Heart left ventricle (tissue), 16 donors: ENCODE measurements around the gene KCNN3. TPM values are rescaled to one million over a fixed set of nuclear protein-coding genes. Genes with fewer than 3 reads are reported as not detected.
A peak's percentile ranks its signal among the peaks of the same experiment; 100 is the strongest.

ENCODE experiments used
- ATAC-seq, 4 donors: fragments of 200-7000 bp; cut with Tn5 transposase; one replicate each; pipeline ENCODE4 v1.9.1; 2020 to 2022; ENCODE audit warnings: moderate library complexity in 4 of 4, mild to moderate bottlenecking in 3 of 4, moderate number of reproducible peaks in 1 of 4
- DNase-seq, 5 donors: peaks; one replicate each; pipeline ENCODE4 v3.0.0-alpha.2; 2020
- H3K27ac ChIP-seq, 12 donors: fragments of 200-600 bp; sonication (generic) in 4 of 12; one replicate each; pipeline versions ENCODE4 v1.5.0 to v1.8.0; 2016 to 2022; ENCODE audit warnings: mild to moderate bottlenecking in 2 of 12
- H3K27me3 ChIP-seq, 9 donors: fragments of 200-600 bp; sonication (generic) in 2 of 9; one replicate each; pipeline versions ENCODE4 v1.5.1 to v1.8.0; 2016 to 2022; ENCODE audit warnings: mild to moderate bottlenecking in 3 of 9
- H3K36me3 ChIP-seq, 9 donors: fragments of 200-600 bp; sonication (generic) in 2 of 9; one replicate each; pipeline versions ENCODE4 v1.5.0 to v1.8.0; 2018 to 2022; ENCODE audit warnings: mild to moderate bottlenecking in 2 of 9
- H3K4me1 ChIP-seq, 12 donors: fragments of 200-600 bp; sonication (generic) in 4 of 12; one replicate each; pipeline versions ENCODE4 v1.5.0 to v1.8.0; 2016 to 2022; ENCODE audit warnings: mild to moderate bottlenecking in 3 of 12
- H3K4me3 ChIP-seq, 12 donors: fragments of 200-600 bp; sonication (generic) in 4 of 12; one replicate each; pipeline versions ENCODE4 v1.5.0 to v1.8.0; 2017 to 2022; ENCODE audit warnings: mild to moderate bottlenecking in 9 of 12, moderate library complexity in 4 of 12
- H3K9me3 ChIP-seq, 12 donors: fragments of 200-600 bp; sonication (generic) in 4 of 12; one replicate each; pipeline versions ENCODE4 v1.5.0 to v1.8.0; 2016 to 2022; ENCODE audit warnings: mild to moderate bottlenecking in 1 of 12
- POLR2A ChIP-seq, 2 donors: fragments of 450-650 bp; IDR thresholded peaks; one replicate each; pipeline ENCODE4 v1.6.1; 2017; ENCODE audit warnings: antibody characterized with exemption in 2 of 2, mild to moderate bottlenecking in 2 of 2, moderate library complexity in 2 of 2
- WGBS, 4 donors: extraction: QIAGEN DNeasy Blood & Tissue Kit in 2 of 4; methylation state at CpG; one replicate each; pipeline versions ENCODE4 v1.1.5 to v1.1.7; 2013 to 2018; 5-methylcytosine and 5-hydroxymethylcytosine counted together
- intact Hi-C, 10 donors: fragments of 100-400 bp; cut with DNase I; formaldehyde crosslinking; loops; one replicate each; pipeline versions ENCODE4 v1.11.1 to v1.14.2; 2022
- polyA plus RNA-seq, 2 donors: library from polyadenylated mRNA; stranded (reverse); fragments of 200-250 nt; gene quantifications; one replicate each; pipeline ENCODE4 v1.2.3, GENCODE V29; 2013
- total RNA-seq, 9 donors: library from RNA; depleted of rRNA in 2 of 9; stranded (reverse); fragments of >200 nt in 2 of 9; fragmentation: NEBNext Ultra II Directional in 3 of 9; extraction: Animal tissue kit (Norgen Biotek cat#: 25700) in 3 of 9; gene quantifications; one replicate each; pipeline versions ENCODE4 v1.1.0 to v1.2.4, GENCODE V29; 2016 to 2023
- TF ChIP-seq, protein P1 (sequence below), 12 donors: fragments of 200-600 bp; sonication (generic) in 4 of 12; IDR thresholded peaks; one replicate each; pipeline versions ENCODE4 v1.5.0 to v1.8.0; 2018 to 2022; ENCODE audit warnings: antibody characterized with exemption in 12 of 12, mild to moderate bottlenecking in 5 of 12
- donor health status: ischemic (EF 13 %, LVEDD 7.1; RV severe dilation, severe dysfunction).
- donor health status: healthy with polysubstance abuse.
- donor health status: DM: no; HTN: yes; CAD: no.
- donor health status: DM: no; HTN: no; CAD: no.
- donor health status: ischemic (EF 25% LVEDD 6.9; RV normal size, moderate dysfunction).
- donor health status: ischemic (EF 25% LVEDD 5.7; RV mildly dilated, moderate dysfunction).
- donor health status: healthy.
- donor health status: DM: yes; HTN: yes; CAD: no.
- donor health status: ischemic (EF 35%, LVEDD 5.7; RV mildly dilated, moderate dysfunction).
- donor health status: nonischemic (EF 11% LVEDD 7.7; RV severe dilation, severe dysfunction).
- donor health status: DM: yes; HTN: yes; CAD: no.
- donor health status: PGD.
- donor health status: ischemic (EF 29% LVEDD 5.4; RV normal size, mild dysfunction).
- donor health status: nonischemic (EF 23%, LVEDD 6.1; RV moderate dilation, normal function).

The KCNN3 gene
- total and polyA plus RNA-seq, 11 donors = 0.42 to 4.6 (median 2.2) TPM

DNA sequence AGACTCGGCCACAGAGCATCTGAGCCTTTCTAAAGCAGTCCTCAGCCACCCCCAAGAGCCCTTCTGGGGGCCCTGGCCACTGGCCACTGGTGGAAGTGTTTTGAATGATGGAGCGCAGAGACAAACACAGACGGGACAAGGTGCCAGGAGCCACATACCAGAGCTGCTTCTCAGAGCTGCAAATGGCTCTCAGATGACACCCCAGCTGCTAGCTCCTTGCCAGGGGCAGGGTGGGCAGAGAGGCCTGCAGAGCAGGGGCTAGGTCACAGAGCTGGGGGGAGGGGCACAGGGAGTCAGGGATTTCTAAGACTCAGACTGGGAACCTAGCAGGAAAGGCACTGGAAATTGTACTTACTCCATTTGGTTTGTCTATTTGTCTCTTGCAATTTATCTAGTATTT lies 30.4 kb downstream of the KCNN3 start:
- Histone ChIP-seq H3K4me1 (peaks cover 0 to 48% (median 17%) of the 10 kb centered on the region in 12 donors), H3K27ac (peak overlapping the region in 2 of 12 donors; percentile 15 to 26), H3K27me3 (no peaks in the 10 kb centered on the region), H3K9me3 (no peaks in the 10 kb centered on the region), H3K4me3 (no peak overlapping the region), H3K36me3 (no peaks in the 10 kb centered on the region)
- no peak for ATAC-seq
- WGBS, 4 donors = 49 to 75% (median 53%) methylated on average over 1 to 3 of the region's 3 CpGs
- TF ChIP-seq POLR2A (IDR thresholded peaks at IDR 0.05) = no peak
- TF ChIP-seq, protein P1, sequence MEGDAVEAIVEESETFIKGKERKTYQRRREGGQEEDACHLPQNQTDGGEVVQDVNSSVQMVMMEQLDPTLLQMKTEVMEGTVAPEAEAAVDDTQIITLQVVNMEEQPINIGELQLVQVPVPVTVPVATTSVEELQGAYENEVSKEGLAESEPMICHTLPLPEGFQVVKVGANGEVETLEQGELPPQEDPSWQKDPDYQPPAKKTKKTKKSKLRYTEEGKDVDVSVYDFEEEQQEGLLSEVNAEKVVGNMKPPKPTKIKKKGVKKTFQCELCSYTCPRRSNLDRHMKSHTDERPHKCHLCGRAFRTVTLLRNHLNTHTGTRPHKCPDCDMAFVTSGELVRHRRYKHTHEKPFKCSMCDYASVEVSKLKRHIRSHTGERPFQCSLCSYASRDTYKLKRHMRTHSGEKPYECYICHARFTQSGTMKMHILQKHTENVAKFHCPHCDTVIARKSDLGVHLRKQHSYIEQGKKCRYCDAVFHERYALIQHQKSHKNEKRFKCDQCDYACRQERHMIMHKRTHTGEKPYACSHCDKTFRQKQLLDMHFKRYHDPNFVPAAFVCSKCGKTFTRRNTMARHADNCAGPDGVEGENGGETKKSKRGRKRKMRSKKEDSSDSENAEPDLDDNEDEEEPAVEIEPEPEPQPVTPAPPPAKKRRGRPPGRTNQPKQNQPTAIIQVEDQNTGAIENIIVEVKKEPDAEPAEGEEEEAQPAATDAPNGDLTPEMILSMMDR (IDR thresholded peaks at IDR 0.05) = no peak
- DNase-seq = peak in 2 of 5 donors; percentile 28 to 56
- intact Hi-C loops = no loop called here

DNA sequence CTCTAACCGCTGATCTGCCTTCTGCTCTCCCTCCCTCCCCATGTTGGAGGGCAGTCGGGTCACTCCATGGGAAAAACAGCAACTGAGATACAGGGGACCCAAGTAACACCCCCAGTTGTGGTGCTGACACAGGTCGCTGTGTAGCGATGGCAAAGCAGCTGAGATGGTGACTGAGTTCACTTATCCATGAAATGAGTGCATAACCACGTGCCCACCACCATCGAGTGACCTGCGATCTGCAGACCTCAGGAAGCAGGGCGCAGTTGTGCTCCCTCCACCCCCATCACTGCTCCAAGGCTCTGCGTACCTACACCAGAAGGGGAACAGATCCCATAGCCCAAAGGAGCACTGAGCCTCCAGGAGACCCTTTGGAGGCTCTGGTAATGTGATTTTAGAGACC lies 31.1 kb downstream of the KCNN3 start:
- TF ChIP-seq POLR2A (IDR thresholded peaks at IDR 0.05) = no peak
- TF ChIP-seq, protein P1 (IDR thresholded peaks at IDR 0.05) = no peak
- Histone ChIP-seq H3K4me3 (no peak overlapping the region), H3K27ac (no peak overlapping the region), H3K36me3 (no peaks in the 10 kb centered on the region), H3K9me3 (no peaks in the 10 kb centered on the region), H3K27me3 (no peaks in the 10 kb centered on the region), H3K4me1 (peaks cover 0 to 50% (median 20%) of the 10 kb centered on the region in 12 donors)
- ATAC-seq = no peak
- peak in 1 of 5 donors; percentile 18 for DNase-seq
- intact Hi-C loops = no loop called here
- WGBS, 4 donors = 90 to 95% (median 92%) methylated on average over 9 of the region's 9 CpGs

DNA sequence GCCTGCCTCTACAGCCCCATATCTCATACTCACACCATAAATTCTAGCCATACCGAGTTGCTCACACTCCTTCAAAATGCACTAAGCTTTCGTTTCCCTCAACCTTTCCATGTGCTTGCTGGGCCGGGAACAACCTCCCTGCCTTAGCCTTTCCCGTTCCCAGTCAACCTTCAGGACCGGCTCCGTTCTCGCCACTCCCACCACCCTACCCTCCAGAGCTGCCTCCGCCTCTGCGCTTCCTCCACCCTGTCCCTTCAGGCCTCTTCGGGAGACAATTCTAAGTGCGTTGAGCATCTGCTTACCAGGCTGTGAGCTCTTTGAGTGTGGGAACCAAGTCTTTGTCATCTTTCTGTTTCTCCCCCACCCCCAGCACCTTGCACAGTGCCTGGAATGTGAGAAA lies 31.6 kb downstream of the KCNN3 start:
- Histone ChIP-seq H3K9me3 (no peaks in the 10 kb centered on the region), H3K4me1 (peaks cover 0 to 51% (median 24%) of the 10 kb centered on the region in 12 donors), H3K27ac (peak overlapping the region in 4 of 12 donors; percentile 11 to 32 (median 20)), H3K4me3 (no peak overlapping the region), H3K36me3 (no peaks in the 10 kb centered on the region), H3K27me3 (no peaks in the 10 kb centered on the region)
- 85 to 93% (median 88%) methylated on average over 11 of the region's 11 CpGs for WGBS, 4 donors
- DNase-seq (peak in 1 of 5 donors; percentile 18), ATAC-seq (no peak)
- intact Hi-C loops = no loop called here
- TF ChIP-seq, protein P1 (IDR thresholded peaks at IDR 0.05) = no peak
- no peak for TF ChIP-seq POLR2A (IDR thresholded peaks at IDR 0.05)

DNA sequence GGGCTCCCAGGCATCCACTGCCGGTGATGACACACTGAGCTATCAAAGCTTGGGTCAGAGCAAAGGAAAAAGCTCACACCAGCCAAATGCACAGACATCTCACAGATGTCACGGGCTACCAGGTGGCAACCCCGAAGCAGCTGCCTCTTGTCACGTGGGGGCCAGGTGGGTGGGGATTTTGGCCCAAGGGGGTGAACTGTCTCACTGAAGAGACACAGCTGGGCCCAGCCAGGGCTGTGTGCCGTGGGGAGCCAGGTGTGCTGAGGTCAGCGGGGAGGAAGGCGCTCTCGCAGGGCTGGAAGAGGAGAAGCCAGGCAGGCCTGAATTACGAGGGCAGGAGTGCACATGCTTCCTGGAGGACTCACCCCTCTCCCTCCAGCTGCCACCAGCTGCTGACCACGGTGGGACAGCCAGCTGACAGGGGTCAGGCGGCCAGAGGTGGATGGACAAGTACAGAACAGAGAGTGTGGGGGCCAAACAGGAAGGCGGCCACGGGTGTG lies 32.4 kb downstream of the KCNN3 start:
- Histone ChIP-seq H3K36me3 (no peaks in the 10 kb centered on the region), H3K9me3 (no peaks in the 10 kb centered on the region), H3K27ac (peak overlapping the region in 3 of 12 donors; percentile 11 to 34 (median 14)), H3K4me1 (peaks cover 0 to 58% (median 29%) of the 10 kb centered on the region in 12 donors), H3K4me3 (no peak overlapping the region), H3K27me3 (no peaks in the 10 kb centered on the region)
- DNase-seq (peak; percentile 75 to 93 (median 84)), ATAC-seq (peak; percentile 81 to 87 (median 86))
- WGBS, 4 donors = 70 to 78% (median 75%) methylated on average over 13 of the region's 13 CpGs
- TF ChIP-seq, protein P1 (IDR thresholded peaks at IDR 0.05) = no peak
- TF ChIP-seq POLR2A (IDR thresholded peaks at IDR 0.05) = no peak
- intact Hi-C loops = no loop called here
